Karpas-422 (cell line): ENCODE measurements around the gene JMJD1C. TPM values are rescaled to one million over a fixed set of nuclear protein-coding genes. Genes with fewer than 3 reads are reported as not detected.

ENCODE experiments used
- DNase-seq: peaks from one replicate; pipeline ENCODE4 v3.0.0-alpha.2; 2015
- H2AFZ ChIP-seq: fragments of 200-600 bp; sonication (generic); 2 replicates; pipeline ENCODE4 v1.6.1; 2014; ENCODE audit warnings: antibody characterized with exemption, low read length, mixed read lengths
- H3K27ac ChIP-seq: fragments of 200-600 bp; sonication (generic); 2 replicates; pipeline ENCODE4 v1.5.1; 2014; ENCODE audit warnings: mild to moderate bottlenecking, low read length, moderate library complexity
- H3K27me3 ChIP-seq: fragments of 200-600 bp; sonication (generic); 2 replicates; pipeline ENCODE4 v1.6.1; 2014; ENCODE audit warnings: low read length, mixed read lengths
- H3K36me3 ChIP-seq: fragments of 200-600 bp; sonication (generic); 2 replicates; pipeline ENCODE4 v1.6.1; 2014; ENCODE audit warnings: low read length, mixed read lengths; ENCODE audit not compliant: insufficient read depth
- H3K4me1 ChIP-seq: fragments of 200-600 bp; sonication (generic); 2 replicates; pipeline ENCODE4 v1.6.1; 2014; ENCODE audit warnings: mild to moderate bottlenecking, low read length, mixed read lengths
- H3K4me2 ChIP-seq: fragments of 200-600 bp; sonication (generic); 2 replicates; pipeline ENCODE4 v1.6.1; 2014; ENCODE audit warnings: low read length, low read depth, mild to moderate bottlenecking; ENCODE audit not compliant: poor library complexity, severe bottlenecking
- H3K4me3 ChIP-seq: fragments of 200-600 bp; sonication (generic); 2 replicates; pipeline ENCODE4 v1.5.1; 2014; ENCODE audit warnings: mild to moderate bottlenecking, antibody characterized with exemption, low read length, mixed read lengths
- H3K79me2 ChIP-seq: fragments of 200-600 bp; sonication (generic); 2 replicates; pipeline ENCODE4 v1.6.1; 2014; ENCODE audit warnings: mild to moderate bottlenecking, low read length, mixed read lengths
- H3K9ac ChIP-seq: fragments of 200-600 bp; sonication (generic); 2 replicates; pipeline ENCODE4 v1.6.0; 2014; ENCODE audit warnings: low read length
- H3K9me2 ChIP-seq: fragments of 200-600 bp; sonication (generic), shearing (Covaris generic); replicated peaks from 2 replicates; pipeline ENCODE4 v1.6.0; 2014; ENCODE audit warnings: mild to moderate bottlenecking, low read length, moderate library complexity; ENCODE audit not compliant: insufficient read depth
- H3K9me3 ChIP-seq: fragments of 300-700, 200-600 bp; sonication (generic); 2 replicates; pipeline ENCODE4 v1.6.1; 2014; ENCODE audit warnings: low read length, mixed read lengths
- H4K20me1 ChIP-seq: fragments of 200-600 bp; sonication (generic); 2 replicates; pipeline ENCODE4 v1.6.1; 2014; ENCODE audit warnings: mild to moderate bottlenecking, antibody characterized with exemption, low read length, low read depth; ENCODE audit not compliant: insufficient read depth
- total RNA-seq: library from RNA; depleted of rRNA; stranded (reverse); fragments of >200 nt; shearing (Covaris generic); gene quantifications from 2 replicates; pipeline ENCODE4 v1.2.3, GENCODE V29; 2014; ENCODE audit warnings: low replicate concordance

JMJD1C gene
- total RNA-seq, 1 experiment from 2014 or later = 141 TPM

- Histone ChIP-seq H3K4me3 (no peak overlapping the region), H3K27me3 (no peaks in the 10 kb centered on the region), H2AFZ (no peak overlapping the region), H3K9me3 (no peaks in the 10 kb centered on the region), H3K79me2 (peaks cover 15% of the 10 kb centered on the region; the same call in 1 of the 2 replicates), H3K4me2 (no peak overlapping the region), H3K4me1 (peaks cover 44% of the 10 kb centered on the region), H3K36me3 (peaks cover 47% of the 10 kb centered on the region), H3K9ac (no peak overlapping the region), H4K20me1 (no peaks in the 10 kb centered on the region), H3K27ac (no peak overlapping the region), H3K9me2 (no peaks in the 10 kb centered on the region)
- no peak for DNase-seq
Observed at GRCh38 chr10:63171926-63172325, 293.9 kb downstream of the JMJD1C start.

- no peaks in the 10 kb centered on the region for H3K27me3 ChIP-seq
- no peak overlapping the region for H3K27ac ChIP-seq
- no peak for DNase-seq
- H3K9me2 ChIP-seq = no peaks in the 10 kb centered on the region
- H3K9me3 ChIP-seq = no peaks in the 10 kb centered on the region
- peaks cover 15% of the 10 kb centered on the region; the same call in 1 of the 2 replicates for H3K79me2 ChIP-seq
- H4K20me1 ChIP-seq = no peaks in the 10 kb centered on the region
- H3K9ac ChIP-seq = no peak overlapping the region
- no peak overlapping the region for H3K4me2 ChIP-seq
- H2AFZ ChIP-seq = no peak overlapping the region
- no peak overlapping the region for H3K4me3 ChIP-seq
- peaks cover 46% of the 10 kb centered on the region for H3K36me3 ChIP-seq
- H3K4me1 ChIP-seq = peaks cover 41% of the 10 kb centered on the region
Observed at GRCh38 chr10:63171255-63171855, 294.4 kb downstream of the JMJD1C start.

DNA sequence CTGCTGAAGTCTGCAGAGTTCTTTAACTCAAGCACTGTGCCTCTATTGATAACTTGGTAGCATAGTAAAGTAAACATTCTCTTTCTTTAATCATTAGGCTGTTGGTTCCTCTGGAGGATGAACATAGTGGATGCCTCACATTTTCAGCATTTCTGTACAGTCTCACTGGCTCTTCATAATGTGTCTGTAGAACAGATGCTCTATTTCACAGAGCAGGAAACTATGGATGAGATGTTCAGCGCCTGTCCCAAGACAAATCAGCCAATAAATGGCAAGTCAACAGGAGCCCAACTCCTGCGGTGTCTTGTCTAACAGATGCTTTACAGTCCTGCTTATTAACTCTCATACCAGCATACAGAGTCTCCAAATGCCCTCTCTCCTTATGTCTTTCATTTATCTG lies 296.2 kb downstream of the JMJD1C start:
- Histone ChIP-seq H3K9me3 (no peaks in the 10 kb centered on the region), H4K20me1 (no peaks in the 10 kb centered on the region), H3K27me3 (no peaks in the 10 kb centered on the region), H3K79me2 (peaks cover 11% of the 10 kb centered on the region; the same call in 1 of the 2 replicates), H3K4me2 (no peak overlapping the region), H3K4me3 (no peak overlapping the region), H3K27ac (no peak overlapping the region), H2AFZ (no peak overlapping the region), H3K36me3 (peaks cover 35% of the 10 kb centered on the region), H3K9ac (no peak overlapping the region), H3K9me2 (no peaks in the 10 kb centered on the region), H3K4me1 (peaks cover 24% of the 10 kb centered on the region)
- DNase-seq = no peak

GRCh38 chr10:63168821-63169462 lies 296.8 kb downstream of the JMJD1C start:
- H3K36me3 ChIP-seq = peaks cover 35% of the 10 kb centered on the region
- no peak overlapping the region for H3K9ac ChIP-seq
- H2AFZ ChIP-seq = no peak overlapping the region
- H4K20me1 ChIP-seq = no peaks in the 10 kb centered on the region
- no peaks in the 10 kb centered on the region for H3K9me2 ChIP-seq
- H3K4me3 ChIP-seq = no peak overlapping the region
- no peak for DNase-seq
- no peak overlapping the region for H3K27ac ChIP-seq
- peaks cover 11% of the 10 kb centered on the region; the same call in 1 of the 2 replicates for H3K79me2 ChIP-seq
- H3K4me2 ChIP-seq = no peak overlapping the region
- no peaks in the 10 kb centered on the region for H3K9me3 ChIP-seq
- peaks cover 17% of the 10 kb centered on the region for H3K4me1 ChIP-seq
- no peaks in the 10 kb centered on the region for H3K27me3 ChIP-seq

- H3K9me2 ChIP-seq = no peaks in the 10 kb centered on the region
- H4K20me1 ChIP-seq = no peaks in the 10 kb centered on the region
- no peak overlapping the region for H3K4me3 ChIP-seq
- peak; percentile 88 for DNase-seq
- H3K27me3 ChIP-seq = no peaks in the 10 kb centered on the region
- no peaks in the 10 kb centered on the region for H3K4me1 ChIP-seq
- H3K79me2 ChIP-seq = peaks cover 3% of the 10 kb centered on the region; the same call in 1 of the 2 replicates
- no peak overlapping the region for H2AFZ ChIP-seq
- H3K9ac ChIP-seq = no peak overlapping the region
- H3K9me3 ChIP-seq = no peaks in the 10 kb centered on the region
- peaks cover 24% of the 10 kb centered on the region for H3K36me3 ChIP-seq
- no peak overlapping the region for H3K4me2 ChIP-seq
- no peak overlapping the region for H3K27ac ChIP-seq
Observed at GRCh38 chr10:63166742-63167258, 299.0 kb downstream of the JMJD1C start.

GRCh38 chr10:63165249-63165648 lies 300.5 kb downstream of the JMJD1C start:
- H3K27ac ChIP-seq = no peak overlapping the region
- H3K9me2 ChIP-seq = no peaks in the 10 kb centered on the region
- no peak overlapping the region for H3K9ac ChIP-seq
- H3K27me3 ChIP-seq = no peaks in the 10 kb centered on the region
- H3K36me3 ChIP-seq = peaks cover 17% of the 10 kb centered on the region; the same call in 1 of the 2 replicates
- H3K4me3 ChIP-seq = no peak overlapping the region
- H3K9me3 ChIP-seq = no peaks in the 10 kb centered on the region
- H3K79me2 ChIP-seq = no peaks in the 10 kb centered on the region; the same call in 1 of the 2 replicates
- no peaks in the 10 kb centered on the region for H4K20me1 ChIP-seq
- H3K4me2 ChIP-seq = no peak overlapping the region
- H3K4me1 ChIP-seq = no peaks in the 10 kb centered on the region
- no peak overlapping the region for H2AFZ ChIP-seq
- DNase-seq = no peak

DNA sequence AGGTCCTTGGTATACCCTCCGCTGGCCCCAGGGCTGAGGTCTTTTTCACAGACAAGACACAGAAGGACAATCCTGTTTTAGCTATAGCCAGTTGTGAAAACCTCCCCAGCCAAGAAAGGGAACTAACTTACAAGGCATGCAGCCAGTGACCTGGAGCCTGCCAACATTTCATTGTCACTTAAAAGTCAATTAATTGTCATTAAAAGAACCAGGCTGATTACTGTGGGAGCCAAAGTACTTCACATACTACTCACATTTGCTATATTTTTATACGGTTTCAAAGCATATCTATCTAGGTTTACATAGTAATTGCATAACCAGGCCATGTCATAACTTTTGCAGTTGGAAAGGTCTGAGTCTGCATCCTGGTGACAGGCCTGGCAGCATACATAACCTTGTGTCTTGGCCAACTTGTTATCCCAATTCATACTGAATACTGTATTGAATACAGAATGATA lies 301.6 kb downstream of the JMJD1C start:
- Histone ChIP-seq H3K36me3 (peaks cover 14% of the 10 kb centered on the region; the same call in 1 of the 2 replicates), H3K9me3 (no peaks in the 10 kb centered on the region), H4K20me1 (no peaks in the 10 kb centered on the region), H3K4me1 (no peaks in the 10 kb centered on the region), H3K9ac (no peak overlapping the region), H2AFZ (no peak overlapping the region), H3K79me2 (no peaks in the 10 kb centered on the region; the same call in 1 of the 2 replicates), H3K27ac (no peak overlapping the region), H3K4me3 (no peak overlapping the region), H3K27me3 (no peaks in the 10 kb centered on the region), H3K9me2 (no peaks in the 10 kb centered on the region), H3K4me2 (no peak overlapping the region)
- no peak for DNase-seq

GRCh38 chr10:63161592-63161991 lies 304.2 kb downstream of the JMJD1C start:
- H3K4me2 ChIP-seq = no peak overlapping the region
- H2AFZ ChIP-seq = no peak overlapping the region
- H3K27me3 ChIP-seq = no peaks in the 10 kb centered on the region
- no peaks in the 10 kb centered on the region for H3K9me2 ChIP-seq
- H3K4me3 ChIP-seq = no peak overlapping the region
- DNase-seq = no peak
- peaks cover 14% of the 10 kb centered on the region for H3K4me1 ChIP-seq
- peaks cover 8% of the 10 kb centered on the region; the same call in 1 of the 2 replicates for H3K36me3 ChIP-seq
- no peaks in the 10 kb centered on the region for H3K79me2 ChIP-seq
- H4K20me1 ChIP-seq = no peaks in the 10 kb centered on the region
- no peak overlapping the region for H3K9ac ChIP-seq
- H3K27ac ChIP-seq = no peak overlapping the region
- H3K9me3 ChIP-seq = no peaks in the 10 kb centered on the region
